IMR-90 (cell line): ENCODE results near the gene RAPGEF2.

ENCODE experiments used
- CTCF ChIP-seq: conservative IDR thresholded peaks from 2 replicates; pipeline ENCODE4 v1.5.1; 2012; ENCODE audit warnings: mild to moderate bottlenecking, low read depth, low read length, improper control_type of control experiment
- FOS ChIP-seq: fragments of 150-350 bp; IDR thresholded peaks from 2 replicates; pipeline ENCODE4 v1.6.1; 2016; ENCODE audit warnings: low read depth, low read length
- MAFK ChIP-seq: IDR thresholded peaks from 2 replicates; pipeline ENCODE4 v1.6.1; 2012; ENCODE audit warnings: low read depth, low read length, improper control_type of control experiment
- MXI1 ChIP-seq: IDR thresholded peaks from 2 replicates; pipeline ENCODE4 v1.6.1; 2012; ENCODE audit warnings: low read depth, mild to moderate bottlenecking, low read length, moderate library complexity, borderline replicate concordance
- NFE2L2 ChIP-seq: fragments of 150-350 bp; IDR thresholded peaks from 2 replicates; pipeline ENCODE4 v1.6.1; 2016; ENCODE audit warnings: low read depth, mild to moderate bottlenecking, low read length
- POLR2A ChIP-seq: IDR thresholded peaks from 2 replicates; pipeline ENCODE4 v1.6.1; 2012; ENCODE audit warnings: mild to moderate bottlenecking, low read depth, low read length
- RCOR1 ChIP-seq: IDR thresholded peaks from 2 replicates; pipeline ENCODE4 v1.6.1; 2012; ENCODE audit warnings: mild to moderate bottlenecking, low read length, improper control_type of control experiment; ENCODE audit not compliant: insufficient replicate concordance
- RFX5 ChIP-seq: IDR thresholded peaks from 2 replicates; pipeline ENCODE4 v1.8.0; 2012; ENCODE audit warnings: low read depth, mild to moderate bottlenecking, low read length, moderate library complexity
- USF2 ChIP-seq: fragments of 150-350 bp; IDR thresholded peaks from 2 replicates; pipeline ENCODE4 v1.6.1; 2017; ENCODE audit warnings: mild to moderate bottlenecking, antibody characterized with exemption, low read length, low read depth

DNA sequence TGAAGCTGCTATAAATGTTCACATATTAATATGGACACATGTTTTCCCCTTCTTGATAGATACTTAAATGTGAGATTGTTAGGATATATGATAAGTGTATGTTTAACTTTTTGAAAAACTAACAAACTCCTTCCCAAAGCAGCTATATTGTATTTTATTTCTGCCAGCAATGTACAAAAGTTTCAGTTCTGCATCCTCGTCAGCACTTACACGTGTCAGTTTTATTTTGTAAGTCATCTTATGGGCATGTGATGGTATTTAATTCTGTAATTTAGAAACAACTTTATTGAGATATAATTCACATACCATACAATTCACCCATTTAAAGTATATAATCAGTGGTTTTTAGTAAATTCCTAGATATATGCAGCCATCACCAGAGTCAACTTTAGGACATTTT is 31.6 kb downstream of the RAPGEF2 start:
- TF ChIP-seq POLR2A (no peak), RFX5 (no peak), CTCF (no peak), USF2 (no peak), NFE2L2 (no peak), RCOR1 (no peak), MAFK (no peak), FOS (no peak), MXI1 (no peak)
